HL-60 (cell line): ENCODE measurements around the gene KLC1.

ENCODE experiments used
- DNase-seq, 2 experiments: peaks; one replicate each; pipeline ENCODE4 v3.0.0-alpha.2; 2010 to 2020; ENCODE audit warnings: low read depth in 1 of 2, low spot score in 1 of 2
- H3K27ac ChIP-seq: fragments of 250-450 bp; sonication (Bioruptor Pico); replicated peaks from 2 replicates; pipeline ENCODE4 v1.5.1; 2020; ENCODE audit warnings: mild to moderate bottlenecking, moderate library complexity
- H3K27me3 ChIP-seq: fragments of 250-450 bp; sonication (Bioruptor Pico); 2 replicates; pipeline ENCODE4 v1.5.1; 2021; ENCODE audit warnings: mild to moderate bottlenecking, moderate library complexity; ENCODE audit not compliant: insufficient read depth, poor library complexity, severe bottlenecking
- H3K4me3 ChIP-seq: replicated peaks from 2 replicates; pipeline ENCODE4 v1.5.1; 2011; ENCODE audit warnings: mild to moderate bottlenecking, control low read depth, low read length; ENCODE audit not compliant: insufficient read depth
- GABPA ChIP-seq: IDR thresholded peaks from 2 replicates; pipeline ENCODE4 v1.6.1; 2012; ENCODE audit warnings: low read depth
- POLR2AphosphoS5 ChIP-seq: IDR thresholded peaks from 2 replicates; pipeline ENCODE4 v1.6.1; 2012; ENCODE audit warnings: low read depth
- REST ChIP-seq: IDR thresholded peaks from 2 replicates; pipeline ENCODE4 v1.6.1; 2012; ENCODE audit warnings: low read depth; ENCODE audit not compliant: insufficient replicate concordance
- SPI1 ChIP-seq: IDR thresholded peaks from 2 replicates; pipeline ENCODE4 v1.6.1; 2012; ENCODE audit warnings: low read depth, mild to moderate bottlenecking, borderline replicate concordance
- TF ChIP-seq, protein P1 (sequence below): IDR thresholded peaks from one replicate; pipeline ENCODE4 v1.5.1; 2011; ENCODE audit warnings: low read length, control low read depth, inconsistent platforms; ENCODE audit not compliant: insufficient read depth

The KLC1 gene

DNA sequence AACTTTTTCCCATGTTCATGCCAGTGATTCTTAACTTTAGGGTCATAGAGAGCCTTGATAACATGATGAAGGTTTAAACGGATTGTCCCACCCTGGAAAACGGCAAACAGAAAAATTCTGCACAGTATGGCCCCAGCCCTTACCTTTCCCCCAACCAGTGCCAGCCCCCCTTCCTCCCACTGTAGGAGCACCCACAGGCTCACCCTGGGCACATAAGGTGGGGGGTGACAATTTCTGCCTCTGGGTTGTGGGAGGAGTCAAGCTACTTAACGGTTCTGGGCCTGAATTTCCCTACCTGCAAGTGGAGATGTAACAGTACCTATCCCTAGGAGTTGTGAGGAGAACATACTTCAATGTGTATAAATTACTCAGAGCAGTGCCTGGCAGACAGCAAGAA is 68.2 kb downstream of the KLC1 start:
- no peak overlapping the region for H3K27ac ChIP-seq
- TF ChIP-seq REST (no peak), SPI1 (no peak), POLR2AphosphoS5 (no peak), GABPA (no peak)
- TF ChIP-seq, protein P1, sequence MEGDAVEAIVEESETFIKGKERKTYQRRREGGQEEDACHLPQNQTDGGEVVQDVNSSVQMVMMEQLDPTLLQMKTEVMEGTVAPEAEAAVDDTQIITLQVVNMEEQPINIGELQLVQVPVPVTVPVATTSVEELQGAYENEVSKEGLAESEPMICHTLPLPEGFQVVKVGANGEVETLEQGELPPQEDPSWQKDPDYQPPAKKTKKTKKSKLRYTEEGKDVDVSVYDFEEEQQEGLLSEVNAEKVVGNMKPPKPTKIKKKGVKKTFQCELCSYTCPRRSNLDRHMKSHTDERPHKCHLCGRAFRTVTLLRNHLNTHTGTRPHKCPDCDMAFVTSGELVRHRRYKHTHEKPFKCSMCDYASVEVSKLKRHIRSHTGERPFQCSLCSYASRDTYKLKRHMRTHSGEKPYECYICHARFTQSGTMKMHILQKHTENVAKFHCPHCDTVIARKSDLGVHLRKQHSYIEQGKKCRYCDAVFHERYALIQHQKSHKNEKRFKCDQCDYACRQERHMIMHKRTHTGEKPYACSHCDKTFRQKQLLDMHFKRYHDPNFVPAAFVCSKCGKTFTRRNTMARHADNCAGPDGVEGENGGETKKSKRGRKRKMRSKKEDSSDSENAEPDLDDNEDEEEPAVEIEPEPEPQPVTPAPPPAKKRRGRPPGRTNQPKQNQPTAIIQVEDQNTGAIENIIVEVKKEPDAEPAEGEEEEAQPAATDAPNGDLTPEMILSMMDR = no peak
- H3K4me3 ChIP-seq = no peak overlapping the region
- DNase-seq = no peak
- no peaks in the 10 kb centered on the region for H3K27me3 ChIP-seq

DNA sequence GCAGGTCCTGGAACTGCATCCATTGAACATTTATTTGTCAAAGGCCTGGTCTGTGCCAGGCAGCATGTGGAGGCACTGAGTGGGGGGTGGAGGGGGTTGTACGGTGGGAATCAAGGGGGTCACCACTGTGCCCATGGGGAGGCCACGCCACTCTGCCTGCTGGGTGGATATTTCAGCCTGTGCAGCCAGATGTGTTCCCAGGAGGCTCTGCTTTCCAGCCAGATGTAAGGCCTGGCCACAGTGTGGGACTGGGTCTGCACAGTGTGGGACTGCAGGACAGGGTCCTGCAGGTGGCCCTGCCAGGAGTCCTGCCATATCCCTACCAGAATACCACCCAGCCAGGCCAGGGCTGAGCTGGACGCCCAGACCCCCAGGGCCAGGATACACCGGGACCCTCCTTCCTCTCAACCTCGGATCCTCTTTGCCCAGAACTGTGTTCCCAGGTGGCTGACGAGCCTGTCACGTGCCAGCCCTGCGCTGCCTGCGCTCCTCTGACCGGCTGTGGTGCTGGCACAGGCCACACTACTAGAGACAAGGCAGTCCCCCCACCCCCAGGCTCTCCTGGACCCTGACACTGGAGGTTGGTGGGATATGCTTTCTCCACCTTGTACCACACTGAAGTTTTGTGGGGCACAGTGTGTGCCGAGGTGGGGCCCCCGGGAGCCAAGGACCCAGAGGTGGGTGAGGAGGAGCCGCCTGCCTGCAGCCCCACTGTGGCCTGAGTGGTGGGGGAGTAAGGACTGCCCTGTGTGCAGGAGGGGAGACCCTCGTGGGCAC is 68.8 kb downstream of the KLC1 start:
- Histone ChIP-seq H3K4me3 (no peak overlapping the region), H3K27me3 (no peaks in the 10 kb centered on the region), H3K27ac (no peak overlapping the region)
- TF ChIP-seq REST (no peak), POLR2AphosphoS5 (peak; percentile 39; the same call in 1 of the 2 replicates)
- no peak for DNase-seq

GRCh38 chr14:103698380-103699260 is 69.6 kb downstream of the KLC1 start:
- TF ChIP-seq, protein P1 = no peak
- peak; percentile 49; the same call in 1 of the 2 replicates for TF ChIP-seq POLR2AphosphoS5
- no peaks in the 10 kb centered on the region for H3K27me3 ChIP-seq
- H3K27ac ChIP-seq = no peak overlapping the region
- H3K4me3 ChIP-seq = no peak overlapping the region
- DNase-seq = peak in 1 of 2 experiments; percentile 32

DNA sequence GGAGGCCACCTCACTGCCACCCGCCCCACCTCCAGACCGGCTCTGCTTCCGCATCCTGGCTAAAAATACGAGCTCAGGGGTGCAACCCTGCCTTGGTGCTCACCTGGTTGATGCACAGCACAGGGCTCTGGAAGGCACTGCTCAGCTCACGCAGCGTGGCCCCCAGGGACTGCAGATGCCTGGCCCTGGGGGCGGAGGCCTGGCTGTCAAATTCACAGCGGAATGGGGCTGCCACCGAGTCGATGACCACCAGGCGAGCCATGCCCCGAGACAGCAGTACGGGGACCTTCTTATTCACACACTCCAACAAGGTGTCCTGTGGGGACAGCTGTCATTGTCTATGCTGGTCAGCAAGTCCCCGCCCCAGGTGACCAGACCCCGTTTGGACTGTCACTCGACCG is 70.2 kb downstream of the KLC1 start:
- Histone ChIP-seq H3K27me3 (no peaks in the 10 kb centered on the region), H3K4me3 (no peak overlapping the region), H3K27ac (no peak overlapping the region)
- DNase-seq = no peak
- TF ChIP-seq POLR2AphosphoS5 = no peak
- no peak for TF ChIP-seq SPI1
- TF ChIP-seq, protein P1 = no peak
- TF ChIP-seq REST = no peak
- TF ChIP-seq GABPA = no peak
